ENCODE data around the gene FAM222B. TPM values are rescaled to one million over a fixed set of nuclear protein-coding genes. Genes with fewer than 3 reads are reported as not detected.
A peak's percentile ranks its signal among the peaks of the same experiment; 100 is the strongest.

The FAM222B gene
- total and polyA plus RNA-seq, 9 of the 15 experiments (the other 6 are each of a cell fraction or from before 2014, with no cell fraction given), result 4.0 to 34.6 (median 7.5) TPM

GRCh38 chr17:28743243-28744103, 99.1 kb downstream of the FAM222B start, which contains the start of gene TRAF4 (continued):
- TF ChIP-seq ZMIZ1 (IDR thresholded peaks at IDR 0.05; ENCODE audit: low read depth in 2 of 2, low read length in 2 of 2) (peak in 1 of 2 experiments; percentile 60; a peak in 2 of 4 replicates), TEAD2 (tag; IDR thresholded peaks at IDR 0.05) (no peak), ZBTB17 (CRISPR knock-in tag; IDR thresholded peaks at IDR 0.05) (0 out of 2 replicates have a peak, but pooled peaks have one; percentile 45), E2F4 (CRISPR knock-in tag; IDR thresholded peaks at IDR 0.05; ENCODE audit: low read depth) (no peak), ZNF311 (CRISPR knock-in tag; IDR thresholded peaks at IDR 0.05) (no peak), ZNF445 (CRISPR knock-in tag; IDR thresholded peaks at IDR 0.05; ENCODE audit: low read depth) (no peak), NFE2 (IDR thresholded peaks at IDR 0.05; ENCODE audit: low read depth) (no peak), ARID3B (CRISPR knock-in tag; IDR thresholded peaks at IDR 0.05; ENCODE audit: borderline replicate concordance) (no peak), ZNF124 (CRISPR knock-in tag; IDR thresholded peaks at IDR 0.05) (no peak), NBN (IDR thresholded peaks at IDR 0.05; ENCODE audit: low read depth) (no peak), E2F6 (IDR thresholded peaks at IDR 0.05; ENCODE audit: borderline replicate concordance in 1 of 2, extremely low read depth in 1 of 2, insufficient read depth in 1 of 2, insufficient read length in 1 of 2, low read depth in 1 of 2, low read length in 1 of 2, poor library complexity in 1 of 2, severe bottlenecking in 1 of 2) (peak; percentile 98 to 100), MYC (IDR thresholded peaks at IDR 0.05; ENCODE audit: low read depth, low read length) (peak; percentile 90; the same call in 1 of the 2 replicates), MYC (CRISPR knock-in tag; IDR thresholded peaks at IDR 0.05; ENCODE audit: borderline replicate concordance, low read depth) (peak; percentile 79; the same call in 1 of the 2 replicates), BACH1 (tag; IDR thresholded peaks at IDR 0.05) (no peak), TCF15 (CRISPR knock-in tag; IDR thresholded peaks at IDR 0.05) (no peak), PYGO2 (tag; IDR thresholded peaks at IDR 0.05) (no peak), TAF9B (IDR thresholded peaks at IDR 0.05; ENCODE audit: partially characterized antibody) (no peak), CBX8 (IDR thresholded peaks at IDR 0.05; ENCODE audit: borderline replicate concordance, extremely low read depth, low read depth, low read length, poor library complexity, severe bottlenecking) (no peak)

All from K562 (cell line).